CD4-positive, alpha-beta T cell treated with Interleukin-10 for 1 hour (primary cell): ENCODE results near the gene CYP4V2.
"Not testable (repeated sequence)": the region's sequence is repeated elsewhere in the genome, so short reads cannot be mapped to it uniquely, and the experiment has no call there.

ENCODE experiments used
- DNase-seq: peaks from one replicate; pipeline ENCODE4 v3.0.0-alpha.2; 2020

The CYP4V2 gene

GRCh38 chr4:186236126-186236525 is 44.8 kb downstream of the CYP4V2 start:
- DNase-seq, result no peak

- DNase-seq, result no peak
Observed at GRCh38 chr4:186240452-186240847, 49.1 kb downstream of the CYP4V2 start.

- no peak for DNase-seq
Observed at GRCh38 chr4:186240848-186241491, 49.6 kb downstream of the CYP4V2 start.

GRCh38 chr4:186241616-186242015 is 50.2 kb downstream of the CYP4V2 start:
- DNase-seq, result no peak

- DNase-seq, result not testable (repeated sequence)
Observed at GRCh38 chr4:186242031-186242430, 50.7 kb downstream of the CYP4V2 start.

- no peak for DNase-seq
Observed at GRCh38 chr4:186243331-186243730, 52.0 kb downstream of the CYP4V2 start.

- DNase-seq, result no peak
Observed at GRCh38 chr4:186244835-186245234, 53.5 kb downstream of the CYP4V2 start.

- not testable (repeated sequence) for DNase-seq
Observed at GRCh38 chr4:186247062-186247752, 55.8 kb downstream of the CYP4V2 start.

- DNase-seq, result no peak
Observed at GRCh38 chr4:186248643-186249042, 57.3 kb downstream of the CYP4V2 start.

- DNase-seq, result no peak
Observed at GRCh38 chr4:186249785-186250754, 58.7 kb downstream of the CYP4V2 start.

GRCh38 chr4:186250760-186251159 is 59.4 kb downstream of the CYP4V2 start:
- no peak for DNase-seq

GRCh38 chr4:186255122-186255521 is 63.8 kb downstream of the CYP4V2 start:
- no peak for DNase-seq

- DNase-seq, result no peak
Observed at GRCh38 chr4:186258216-186258811, 66.9 kb downstream of the CYP4V2 start.

- DNase-seq, result no peak
Observed at GRCh38 chr4:186260117-186260503, 68.7 kb downstream of the CYP4V2 start.
